Stimulated activated CD4-positive, alpha-beta T cell treated with anti-CD3 and anti-CD28 coated beads, Interleukin-1b, Interleukin-23, amount 100 ng/mL, for 1 hour (primary cell): Measurements from ENCODE around the gene LATS2.
A peak's percentile ranks its signal among the peaks of the same experiment; 100 is the strongest.
"Not testable (repeated sequence)": the region's sequence is repeated elsewhere in the genome, so short reads cannot be mapped to it uniquely, and the experiment has no call there.

ENCODE experiments used
- DNase-seq, 2 donors: peaks; one replicate each; pipeline ENCODE4 v3.0.0-alpha.2; 2020; ENCODE audit warnings: low read depth in 2 of 2

The LATS2 gene

DNA sequence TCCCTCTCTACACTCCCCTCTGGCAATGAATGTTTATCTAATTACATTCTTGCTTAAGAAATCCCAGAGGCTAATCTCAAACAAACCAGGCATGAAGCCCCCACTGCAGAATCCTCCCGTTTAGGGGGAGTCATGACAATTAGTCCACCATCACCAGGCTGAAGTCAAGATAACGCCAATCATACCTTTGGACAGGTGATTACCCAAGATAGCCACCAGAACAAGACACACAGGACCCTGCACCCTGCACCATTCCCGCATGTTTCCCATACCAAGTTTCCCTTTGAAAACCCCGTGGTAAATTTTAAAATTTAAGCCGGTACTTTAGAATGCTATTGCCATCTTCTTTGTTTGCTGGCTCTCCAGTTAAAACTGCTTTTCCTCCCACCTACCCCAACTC is 94.0 kb downstream of the LATS2 start:
- no peak for DNase-seq

DNA sequence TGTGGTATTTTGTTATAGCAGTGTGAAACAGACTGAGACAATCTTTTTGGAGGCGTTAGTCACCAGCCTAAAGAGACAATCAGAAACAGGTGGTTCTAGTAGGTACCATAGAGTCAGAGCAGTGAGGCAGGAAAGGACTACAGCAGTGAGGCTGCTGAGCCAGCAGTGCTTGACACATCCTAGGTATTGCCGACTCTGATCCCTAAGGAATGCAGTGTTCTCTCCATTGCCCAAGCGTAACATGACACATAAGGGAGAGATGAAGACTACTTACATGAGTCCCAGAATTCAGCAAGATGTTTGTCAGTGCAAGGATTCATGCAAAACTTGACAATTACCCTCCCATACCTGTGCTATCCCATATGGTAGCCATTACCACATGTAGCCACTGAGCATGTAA is 96.5 kb downstream of the LATS2 start:
- no peak for DNase-seq

DNA sequence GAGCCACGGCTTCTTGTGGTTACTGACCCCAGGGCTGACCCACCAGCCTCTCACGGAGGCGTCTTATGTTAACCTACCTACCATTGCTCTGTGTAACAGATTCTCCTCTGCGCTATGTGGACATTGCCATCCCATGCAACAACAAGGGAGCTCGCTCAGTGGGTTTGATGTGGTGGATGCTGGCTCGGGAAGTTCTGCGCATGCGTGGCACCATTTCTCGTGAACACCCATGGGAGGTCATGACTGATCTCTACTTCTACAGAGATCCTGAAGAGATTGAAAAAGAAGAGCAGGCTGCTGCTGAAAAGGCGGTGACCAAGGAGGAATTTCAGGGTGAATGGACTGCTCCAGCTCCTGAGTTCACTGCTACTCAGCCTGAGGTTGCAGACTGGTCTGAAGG is 99.7 kb downstream of the LATS2 start:
- DNase-seq, result not testable (repeated sequence)

DNA sequence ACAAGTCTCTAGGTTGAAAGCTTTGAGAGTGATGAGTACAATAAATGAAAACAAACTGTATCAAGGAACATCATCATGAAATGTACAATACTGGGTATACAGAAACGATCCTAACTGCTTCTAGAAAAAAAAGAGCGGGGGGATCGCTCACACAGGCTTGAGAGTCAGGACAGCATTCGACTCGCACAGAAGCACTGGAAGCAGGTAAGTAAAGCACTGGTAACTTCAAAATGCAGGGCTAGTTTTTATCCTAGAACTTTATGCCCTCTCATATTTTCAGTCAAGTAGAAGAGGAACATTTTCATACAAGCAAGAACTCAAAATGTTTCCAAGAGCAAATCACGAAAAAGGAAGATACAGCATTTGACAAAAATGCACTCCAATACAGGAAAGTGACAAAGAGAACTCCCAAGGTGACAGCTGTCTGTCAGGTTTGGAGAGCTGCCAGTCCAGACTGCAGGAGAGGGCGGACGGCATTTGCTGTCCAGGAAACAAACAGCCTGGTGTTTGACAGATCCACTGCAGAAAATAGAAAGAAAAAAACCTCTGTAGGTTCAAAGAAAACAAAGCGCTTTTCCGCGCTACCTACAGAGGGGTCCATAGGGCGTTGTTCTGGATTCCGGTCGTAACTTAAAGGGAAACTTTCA is 100.6 kb downstream of the LATS2 start:
- no peak for DNase-seq

DNA sequence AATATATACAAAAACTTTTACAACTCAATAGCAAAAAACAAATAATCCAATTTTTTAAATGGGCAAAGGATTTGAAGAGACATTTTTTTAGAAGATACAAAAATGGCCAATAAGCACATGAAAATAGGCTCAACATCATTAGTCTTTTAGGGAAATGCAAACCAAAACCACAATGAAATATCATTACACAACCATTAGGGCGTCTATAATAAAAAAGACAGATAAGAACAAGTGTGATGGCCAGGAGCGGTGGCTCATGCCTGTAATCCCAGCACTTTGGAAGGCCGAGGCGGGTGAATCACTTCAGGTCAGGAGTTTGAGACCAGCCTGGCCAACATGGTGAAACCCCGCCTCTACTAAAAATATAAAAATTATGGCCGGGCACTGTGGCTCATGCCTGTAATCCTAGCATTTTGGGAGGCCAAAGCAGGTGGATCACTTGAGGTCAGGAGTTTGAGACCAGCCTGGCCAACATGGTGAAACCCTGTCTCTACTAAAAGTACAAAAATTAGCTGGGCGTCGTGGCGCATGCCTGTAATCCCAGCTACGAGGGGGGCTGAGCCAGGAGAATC is 104.3 kb downstream of the LATS2 start:
- DNase-seq, result not testable (repeated sequence)

DNA sequence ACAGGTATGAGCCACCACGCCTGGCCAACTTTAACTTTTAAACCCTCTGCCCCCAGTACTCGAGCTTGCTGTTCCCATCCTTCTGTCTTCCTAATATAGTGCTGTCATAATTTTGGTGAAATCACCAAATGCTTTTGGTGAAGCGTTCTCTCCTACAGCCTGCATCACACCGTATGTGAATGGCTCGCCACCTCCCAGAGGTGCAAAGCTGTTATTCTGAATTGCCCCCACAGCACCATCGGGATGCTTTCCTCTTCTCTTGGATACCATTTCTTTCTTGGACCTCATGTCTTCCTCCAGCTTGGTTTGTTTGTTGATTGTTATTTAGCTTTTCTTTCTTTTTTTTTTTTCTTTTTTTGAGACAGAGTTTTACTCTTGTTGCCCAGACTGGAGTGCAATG is 105.9 kb downstream of the LATS2 start:
- DNase-seq, result no peak

DNA sequence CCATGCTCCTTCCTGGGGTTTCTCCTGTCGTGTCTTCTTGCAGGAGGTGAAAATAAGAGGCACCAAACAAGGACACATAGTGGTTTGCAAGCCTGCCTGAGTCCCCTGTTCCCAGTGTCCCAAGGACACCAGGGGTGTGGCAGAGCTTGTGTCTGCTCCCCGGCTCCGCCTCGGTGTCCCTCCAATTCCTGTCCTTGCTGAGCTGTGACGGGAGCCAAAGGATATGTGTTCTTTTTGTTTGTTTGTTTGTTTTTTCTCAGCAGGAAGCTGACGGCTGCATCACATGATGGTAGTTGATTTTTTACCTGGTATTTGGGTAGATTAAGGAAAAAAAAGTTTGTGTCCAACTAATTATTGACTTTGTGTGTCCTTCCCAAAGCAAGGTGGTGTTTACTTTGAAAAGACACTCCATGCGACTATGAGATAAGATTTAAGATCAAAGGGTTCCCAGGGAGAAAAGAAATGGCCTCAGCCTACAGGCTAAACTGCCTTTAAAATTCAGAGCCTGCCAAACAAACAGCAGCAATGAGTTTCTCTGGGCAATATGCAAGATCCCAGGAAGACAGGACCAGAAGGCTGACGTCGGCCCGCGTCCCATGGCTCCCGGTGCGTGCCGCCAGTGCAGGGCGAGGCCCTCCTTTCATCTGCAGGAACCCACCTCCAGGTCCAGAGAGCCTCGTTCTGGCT is 108.0 kb downstream of the LATS2 start:
- no peak for DNase-seq

DNA sequence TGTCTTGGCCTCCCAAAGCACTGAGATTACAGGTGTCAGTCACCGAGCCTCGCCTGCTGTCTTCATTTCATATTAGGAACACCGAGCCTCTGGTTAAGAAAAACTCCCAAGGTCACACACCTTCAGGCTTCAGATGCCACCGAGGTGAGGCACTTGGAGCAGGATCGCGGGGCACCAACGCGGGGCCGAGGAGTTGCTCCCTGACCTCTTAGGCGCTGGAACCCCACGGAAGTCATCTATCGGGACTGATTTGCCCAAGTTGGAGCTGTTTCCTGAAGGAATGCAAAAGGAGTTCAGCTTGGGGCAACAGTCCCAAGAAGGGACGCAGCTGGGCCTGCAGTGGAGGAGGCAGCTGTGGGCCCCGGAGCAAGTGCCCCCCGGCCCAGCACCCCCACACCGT is 108.5 kb downstream of the LATS2 start:
- DNase-seq, result no peak

DNA sequence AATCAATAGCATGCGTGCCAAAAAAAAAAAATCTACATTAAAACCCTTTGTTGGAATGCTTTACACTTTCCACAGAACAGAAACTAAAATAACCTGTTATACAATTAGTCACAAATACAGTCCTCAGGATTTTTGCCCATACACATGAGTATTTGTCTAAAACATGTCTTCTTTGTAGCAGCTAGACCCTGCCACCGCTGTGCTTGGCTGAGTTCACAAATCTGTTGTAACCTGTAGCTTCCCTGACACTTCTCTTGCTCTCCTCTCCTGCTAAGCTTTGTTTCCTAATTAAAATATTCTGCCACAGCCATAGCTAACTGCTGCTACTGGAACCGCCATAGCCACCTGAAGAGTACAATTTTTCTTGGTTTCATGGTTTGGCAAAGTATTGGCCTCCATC is 113.4 kb downstream of the LATS2 start:
- DNase-seq, result not testable (repeated sequence)

DNA sequence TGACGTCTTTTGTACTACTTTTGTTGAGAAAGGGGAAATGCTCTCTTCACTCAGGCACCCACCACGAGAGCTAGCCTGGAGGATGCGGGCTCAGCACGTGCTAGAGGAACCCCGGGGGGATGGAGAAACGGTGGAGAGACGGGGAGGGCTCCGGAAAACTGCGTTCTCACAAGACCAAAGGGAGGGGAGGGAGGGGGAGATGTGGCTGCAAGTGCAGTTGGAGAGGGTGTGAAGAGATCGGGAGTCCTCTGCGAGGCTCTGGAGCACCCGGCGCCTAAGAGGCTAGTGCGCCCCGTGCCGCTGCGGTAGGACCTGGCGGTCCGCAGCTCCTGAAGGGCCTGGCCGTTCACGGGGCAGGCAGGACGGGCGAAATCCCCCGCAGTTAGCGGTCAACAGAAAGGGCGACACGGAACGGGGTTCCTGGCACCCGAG is 115.4 kb downstream of the LATS2 start:
- DNase-seq, result no peak

DNA sequence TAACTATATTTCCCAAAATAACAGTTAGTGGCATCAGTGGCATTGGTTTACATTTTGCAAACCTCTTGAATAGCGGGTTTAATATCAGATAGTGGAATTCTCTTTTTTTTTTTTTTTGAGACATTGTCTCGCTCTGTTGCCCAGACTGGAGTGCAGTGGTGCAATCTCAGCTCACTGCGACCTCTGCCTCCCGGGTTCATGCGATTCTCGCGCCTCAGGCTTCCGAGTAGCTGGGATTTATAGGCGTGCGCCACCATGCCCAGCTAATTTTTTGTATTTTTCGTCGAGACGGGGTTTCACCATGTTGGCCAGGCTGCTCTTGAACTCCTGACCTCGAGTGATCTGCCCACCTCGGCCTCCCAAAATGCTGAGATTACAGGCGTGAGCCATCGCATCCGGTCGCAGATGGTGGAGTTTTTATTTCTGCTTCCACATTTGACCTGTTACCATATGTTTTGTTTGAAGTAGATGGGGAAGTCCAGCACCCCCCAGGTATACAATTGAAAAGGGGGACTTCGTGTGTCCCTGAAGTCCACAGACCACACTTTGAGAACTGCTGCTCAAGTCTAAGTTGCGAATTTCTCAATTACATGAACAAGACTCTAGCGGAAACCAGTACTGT is 118.3 kb downstream of the LATS2 start:
- DNase-seq, result no peak

DNA sequence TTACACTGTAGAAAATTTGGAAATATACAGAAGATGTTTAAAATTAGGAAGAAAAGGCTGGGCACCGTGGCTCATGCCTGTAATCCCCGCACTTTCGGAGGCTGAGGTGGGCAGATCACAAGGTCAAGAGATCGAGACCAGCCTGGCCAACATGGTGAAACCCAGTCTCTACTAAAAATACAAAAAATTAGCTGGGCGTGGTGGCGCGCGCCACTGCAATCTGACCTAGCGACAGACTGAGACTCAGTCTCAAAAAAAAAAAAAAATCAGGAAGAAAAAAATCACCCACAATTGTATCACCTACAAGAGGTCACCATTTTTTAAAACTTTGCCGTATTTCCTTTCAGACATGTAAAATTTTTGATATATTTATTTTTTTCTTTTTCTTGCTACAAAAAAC is 120.9 kb downstream of the LATS2 start:
- DNase-seq, result not testable (repeated sequence)

DNA sequence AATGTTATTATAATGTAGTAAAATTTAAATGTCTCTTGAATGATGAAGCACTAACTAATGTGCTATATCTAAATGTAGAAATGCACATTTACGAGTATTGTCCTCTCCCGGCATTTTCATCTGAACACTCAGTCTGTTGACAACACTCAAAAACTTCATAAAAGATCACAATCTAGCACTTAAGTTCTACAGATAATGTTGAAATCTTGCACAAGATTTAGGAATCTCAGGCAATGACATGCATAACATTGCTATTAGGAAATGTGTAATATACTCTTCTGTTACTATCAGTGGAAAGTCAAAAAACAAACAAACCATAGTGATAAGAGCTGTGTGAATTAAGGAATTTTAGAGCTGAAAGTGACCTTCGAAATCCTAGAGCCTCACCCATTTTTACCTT is 121.3 kb downstream of the LATS2 start:
- DNase-seq, result no peak

DNA sequence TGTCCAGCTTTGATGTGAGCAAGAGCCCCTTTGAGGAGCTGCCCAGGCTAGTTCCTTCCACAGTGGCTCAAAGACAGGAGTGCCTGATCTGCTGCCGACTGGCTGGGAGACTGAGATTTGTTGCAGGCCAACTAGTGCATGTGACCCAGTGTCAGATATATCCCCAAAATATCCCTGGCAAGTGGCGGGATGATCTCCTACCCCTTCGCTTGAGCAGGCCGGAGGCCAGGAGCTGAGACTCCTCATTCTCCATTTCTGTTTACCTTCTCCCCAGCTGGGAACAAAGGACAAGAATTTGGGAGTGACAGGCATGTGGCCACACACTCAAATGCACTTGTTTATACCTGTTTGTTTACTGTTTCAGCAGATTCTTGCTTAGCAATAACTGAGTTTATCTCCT is 121.7 kb downstream of the LATS2 start:
- no peak for DNase-seq

DNA sequence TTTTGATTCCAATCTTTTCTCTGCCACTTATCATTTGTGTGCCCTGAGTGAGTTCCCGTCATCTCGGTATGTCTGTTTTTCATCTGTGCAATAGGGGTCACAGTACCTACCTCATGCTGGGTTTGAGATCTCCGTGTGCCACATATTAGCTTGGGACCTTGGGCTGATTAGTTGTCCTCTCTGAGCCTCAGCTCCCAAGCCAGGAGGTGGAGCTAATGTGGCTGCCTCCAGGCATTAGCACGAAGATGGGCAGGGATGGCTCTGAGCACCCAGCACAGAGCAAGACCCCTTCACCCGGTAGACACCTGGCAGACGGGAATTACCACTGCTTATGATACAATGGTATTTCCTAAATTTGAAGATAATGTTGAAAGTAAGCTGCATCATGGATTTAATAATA is 123.1 kb downstream of the LATS2 start:
- no peak for DNase-seq

DNA sequence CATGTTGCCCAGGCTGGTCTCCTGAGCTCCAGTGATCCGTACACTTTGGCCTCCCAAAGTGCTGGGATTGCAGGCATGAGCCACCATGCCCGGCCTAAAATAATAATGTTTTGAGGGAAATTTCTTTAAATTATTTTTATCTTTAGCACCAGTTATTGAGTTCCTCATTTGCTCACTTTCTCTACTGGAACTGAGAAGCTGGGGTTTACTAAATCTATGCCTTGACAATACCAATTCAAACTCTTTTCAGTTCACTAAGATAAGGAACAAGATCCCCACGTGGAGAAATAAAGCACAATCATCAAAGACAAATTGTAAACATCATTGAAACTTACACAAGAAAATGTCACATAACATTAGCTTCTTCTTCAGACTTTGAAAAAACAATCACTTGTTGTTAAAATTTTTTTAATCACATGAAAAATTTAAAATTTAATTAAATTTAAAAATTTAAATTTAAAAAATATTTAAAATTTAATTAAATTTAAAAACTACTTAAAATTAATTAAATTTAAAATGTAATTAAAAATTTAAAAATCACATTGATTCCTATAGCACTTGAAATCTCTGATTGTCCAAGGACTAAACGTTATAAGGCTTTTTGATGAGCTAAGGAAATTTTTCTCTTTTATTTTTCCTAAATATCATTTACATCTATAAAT is 133.7 kb downstream of the LATS2 start:
- no peak for DNase-seq

DNA sequence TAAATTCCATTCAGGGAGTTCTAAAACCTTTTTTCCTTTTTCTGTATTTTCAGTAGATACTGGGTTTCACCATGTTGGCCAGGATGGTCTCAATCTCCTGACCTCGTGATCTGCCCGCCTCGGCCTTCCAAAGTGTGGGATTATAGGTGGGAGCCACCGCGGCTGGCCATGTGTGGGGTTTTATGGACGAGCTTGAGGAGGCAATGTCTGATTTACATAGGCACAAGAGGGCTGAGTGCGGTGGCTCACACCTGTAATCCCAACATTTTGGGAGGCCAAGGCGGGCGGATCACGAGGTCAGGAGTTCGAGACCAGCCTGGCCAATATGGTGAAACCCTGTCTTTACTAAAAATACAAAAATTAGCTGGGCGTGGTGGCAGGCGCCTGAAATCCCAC is 136.0 kb downstream of the LATS2 start:
- not testable (repeated sequence) for DNase-seq

DNA sequence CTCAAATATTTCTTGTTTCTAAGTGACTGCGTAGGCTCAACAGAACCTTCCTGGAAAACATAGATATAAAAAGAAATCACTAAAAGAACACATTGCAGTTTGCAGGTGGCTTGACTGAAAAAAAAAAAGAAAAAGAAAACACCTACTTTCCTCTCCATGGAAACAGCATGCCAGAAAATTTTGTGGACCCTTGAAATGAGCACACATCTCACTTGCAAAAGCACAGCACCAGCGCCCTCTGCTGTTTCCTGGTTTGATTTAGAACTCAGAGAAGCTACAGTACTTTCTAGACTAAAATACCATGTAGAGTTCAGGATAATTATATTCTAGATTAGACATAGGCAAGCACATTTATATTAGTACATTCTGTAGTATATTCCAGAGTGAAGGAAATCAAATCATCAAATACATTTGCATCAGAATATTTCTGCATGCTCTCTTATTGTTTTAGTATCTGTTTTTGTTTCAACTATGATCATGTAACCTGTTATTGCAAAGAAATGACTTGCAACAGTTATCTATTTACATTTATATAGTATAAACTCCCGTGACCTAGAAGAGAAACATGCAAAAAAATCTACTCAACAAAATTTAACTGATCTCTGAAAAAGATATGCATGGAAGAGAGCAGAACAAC is 136.5 kb downstream of the LATS2 start:
- peak; percentile 31 to 52 for DNase-seq

DNA sequence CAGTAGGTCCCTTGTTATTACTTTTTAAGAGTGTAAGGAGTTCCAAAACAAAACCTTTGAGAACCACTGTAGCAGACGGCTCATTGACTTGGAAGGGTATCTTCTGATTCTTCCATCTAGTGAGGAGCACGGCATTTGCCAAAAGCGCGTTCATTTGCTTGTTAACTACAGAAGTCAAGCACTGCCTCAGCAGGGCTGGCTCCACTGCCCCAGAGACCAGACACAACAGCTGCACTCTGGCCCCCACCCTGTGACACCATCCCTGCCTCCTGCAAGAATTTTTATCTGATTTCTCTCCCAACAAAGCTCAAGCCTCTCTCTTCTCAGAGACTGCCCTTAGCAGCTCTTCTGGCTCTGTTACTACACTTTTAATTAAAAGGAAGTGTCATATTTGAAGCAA is 138.1 kb downstream of the LATS2 start:
- no peak for DNase-seq
